B cell (primary cell): Measurements from ENCODE around the gene PIGM.

Experiments used
- CTCF ChIP-seq: fragments of 200-600 bp; IDR thresholded peaks from one replicate; pipeline ENCODE4 v1.8.0; 2022; ENCODE audit warnings: antibody characterized with exemption, mild to moderate bottlenecking
- EZH2 ChIP-seq: IDR thresholded peaks from 2 replicates; pipeline ENCODE4 v1.6.1; 2012; ENCODE audit warnings: borderline replicate concordance, low read depth, mild to moderate bottlenecking, moderate library complexity, low read length; ENCODE audit not compliant: insufficient read depth, poor library complexity, severe bottlenecking

DNA sequence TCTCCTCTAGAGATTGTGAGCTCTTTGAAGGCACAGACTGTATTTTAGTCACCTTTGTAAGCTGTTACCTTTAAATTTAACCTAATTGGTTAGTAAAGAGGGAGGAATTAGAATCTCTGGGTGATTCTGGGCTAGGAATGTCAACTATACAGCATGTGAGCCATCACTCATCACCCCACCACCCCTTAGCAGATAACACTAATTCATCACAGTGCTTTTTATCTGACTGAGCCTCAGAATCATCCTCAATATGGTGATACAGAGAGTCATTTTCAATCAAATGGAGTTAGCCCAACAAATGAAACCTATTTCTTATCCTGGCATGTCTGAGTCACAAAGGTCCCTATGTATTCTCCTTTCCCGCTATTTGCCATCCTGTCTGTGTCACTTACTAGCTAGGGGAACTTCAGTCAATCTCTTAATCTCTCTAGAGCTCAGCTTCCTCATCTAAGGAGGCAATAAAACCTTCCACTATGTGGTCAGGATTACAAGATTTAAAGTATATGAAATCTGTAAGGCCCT, 24.9 kb upstream of the PIGM start:
- TF ChIP-seq CTCF (no peak), EZH2 (no peak)
